ACHN (cell line): ENCODE measurements around the gene EMC10.
"Not testable (repeated sequence)": the region's sequence is repeated elsewhere in the genome, so short reads cannot be mapped to it uniquely, and the experiment has no call there.

Experiments used
- DNase-seq: peaks from one replicate; pipeline ENCODE4 v3.0.0-alpha.2; 2015
- in situ Hi-C: cut with HindIII; loops from 2 replicates; pipeline ENCODE4 v1.10.0; 2017; ENCODE audit warnings: low sequenced_read_pairs, low pct_ligation_motif_present, low pct_unique_long_range_greater_than_20kb

EMC10 gene

GRCh38 chr19:50473336-50473735 lies 3.0 kb upstream of the EMC10 start:
- in situ Hi-C loops: not testable (repeated sequence)
- peak; percentile 14 for DNase-seq

DNA sequence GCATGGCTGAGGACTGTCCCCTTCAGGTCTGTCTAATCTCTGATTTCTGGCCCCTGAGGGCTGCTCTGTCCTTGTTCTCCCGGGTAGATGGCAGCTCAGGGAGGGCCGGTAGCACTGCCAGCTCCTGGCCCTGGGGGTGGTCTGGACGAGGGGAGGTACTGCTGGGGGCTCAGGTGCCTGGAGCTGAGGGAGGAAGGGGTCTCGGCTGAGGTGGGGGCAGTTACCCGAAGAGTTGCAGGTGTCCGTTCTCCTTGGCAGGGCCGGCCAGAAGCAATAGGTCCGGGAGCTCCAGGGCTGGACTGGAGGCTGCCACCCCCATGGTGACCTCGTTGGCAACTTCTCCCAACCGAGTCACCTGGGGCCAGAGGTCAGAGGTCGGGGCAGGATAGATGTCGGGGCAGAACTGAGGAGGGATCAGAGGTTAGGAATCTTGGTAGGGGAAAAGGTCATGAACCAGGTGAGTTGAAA lies 1.2 kb upstream of the EMC10 start:
- in situ Hi-C loops: no loop called here
- no peak for DNase-seq

DNA sequence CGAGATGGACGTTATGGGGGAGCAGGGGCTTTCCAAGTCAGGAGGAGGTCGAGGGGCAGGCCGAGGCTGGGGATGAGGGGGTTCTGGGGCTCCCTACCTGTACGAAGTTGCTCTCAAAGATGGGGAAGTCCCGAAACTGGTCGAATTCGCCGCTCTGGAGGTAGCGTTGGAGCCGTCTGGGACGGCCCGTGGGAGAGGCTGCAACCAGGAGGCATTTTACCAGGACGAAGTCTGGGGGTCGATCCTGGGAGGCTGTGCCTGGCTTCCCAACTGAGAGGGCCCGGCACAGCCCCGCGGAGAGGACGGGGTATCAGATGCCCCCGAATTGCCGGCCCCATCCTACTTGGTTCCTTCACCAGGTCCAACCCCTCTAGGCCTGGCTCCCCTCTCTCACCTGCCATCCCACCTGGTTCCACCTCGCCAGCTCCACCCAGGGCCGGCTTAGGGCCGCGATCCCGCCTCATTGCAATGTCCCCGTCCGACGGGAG lies 527 bp upstream of the EMC10 start:
- in situ Hi-C loops: no loop called here

GRCh38 chr19:50476907-50477238 lies 566 bp downstream of the EMC10 start:
- in situ Hi-C loops: no loop called here
- DNase-seq: no peak

More for the DNA sequence above, 527 bp upstream of the EMC10 start:
- DNase-seq: no peak

- in situ Hi-C loops: no loop called here
Measured at GRCh38 chr19:50477751-50478515, 1.6 kb downstream of the EMC10 start.

DNA sequence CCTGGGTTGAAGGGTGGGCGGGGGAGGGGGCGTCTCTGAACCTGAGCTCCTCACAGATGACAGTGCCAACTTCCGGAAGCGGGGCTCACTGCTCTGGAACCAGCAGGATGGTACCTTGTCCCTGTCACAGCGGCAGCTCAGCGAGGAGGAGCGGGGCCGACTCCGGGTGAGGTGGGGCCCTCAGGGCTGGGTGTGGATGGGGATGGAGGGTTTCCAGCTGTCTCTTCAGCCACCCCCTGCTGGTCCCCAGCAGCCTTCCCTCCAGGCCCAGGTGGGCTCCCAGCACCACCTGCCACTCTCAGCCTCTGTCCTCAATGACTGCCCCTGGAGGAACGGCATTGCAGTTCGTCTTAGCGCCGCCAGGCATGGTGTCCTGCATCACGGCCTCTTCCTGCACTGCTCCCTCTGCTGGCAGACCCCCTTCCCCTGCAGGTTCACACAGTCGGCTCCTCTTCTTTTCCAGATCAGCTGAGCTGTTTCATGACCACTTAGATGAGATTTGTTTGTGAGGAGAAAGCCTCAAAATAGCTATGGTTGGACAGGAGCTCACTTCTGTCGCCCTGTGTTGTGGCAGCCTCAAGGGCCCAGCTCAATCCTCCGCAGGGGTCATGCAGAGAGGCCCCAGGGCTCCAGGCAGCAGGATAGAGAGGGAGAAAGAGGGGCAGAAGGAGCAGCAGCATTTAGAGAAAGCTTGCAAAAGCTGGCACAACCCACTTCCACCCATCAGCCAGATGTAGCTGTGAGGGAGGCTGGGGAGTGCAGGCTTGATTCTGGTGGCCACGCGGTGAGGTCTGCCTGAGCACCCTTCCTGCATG lies 2.8 kb downstream of the EMC10 start:
- DNase-seq: no peak
- in situ Hi-C loops: no loop called here

More at GRCh38 chr19:50477751-50478515, 1.6 kb downstream of the EMC10 start:
- DNase-seq: no peak

DNA sequence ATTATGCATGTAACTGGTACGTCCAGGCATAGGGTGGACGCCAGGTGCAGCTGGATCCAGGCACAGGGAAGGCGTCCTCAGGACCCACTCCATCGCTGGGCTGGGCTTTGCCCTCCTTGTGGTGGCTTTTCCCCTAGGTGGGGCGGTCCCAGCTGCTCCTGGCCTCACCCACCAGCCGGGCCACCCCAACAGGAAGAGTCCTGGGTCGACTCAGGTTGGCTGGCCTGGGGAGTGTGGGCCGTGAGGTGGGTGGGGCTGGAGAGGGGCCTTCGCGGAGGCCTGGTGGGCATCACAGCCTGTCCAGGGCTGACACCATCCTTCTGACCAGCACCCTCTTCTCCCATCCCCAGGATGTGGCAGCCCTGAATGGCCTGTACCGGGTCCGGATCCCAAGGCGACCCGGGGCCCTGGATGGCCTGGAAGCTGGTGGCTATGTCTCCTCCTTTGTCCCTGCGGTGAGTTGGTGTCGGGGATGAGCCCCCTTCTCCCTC lies 3.5 kb downstream of the EMC10 start:
- DNase-seq: no peak
- in situ Hi-C loops: no loop called here

GRCh38 chr19:50480281-50481111 lies 4.2 kb downstream of the EMC10 start:
- in situ Hi-C loops: no loop called here
- no peak for DNase-seq

GRCh38 chr19:50481351-50482149 lies 5.2 kb downstream of the EMC10 start:
- no peak for DNase-seq
- in situ Hi-C loops: no loop called here

GRCh38 chr19:50482271-50482855 lies 6.1 kb downstream of the EMC10 start:
- in situ Hi-C loops: no loop called here

GRCh38 chr19:50482916-50483315 lies 6.6 kb downstream of the EMC10 start:
- no peak for DNase-seq
- in situ Hi-C loops: no loop called here

More at GRCh38 chr19:50482271-50482855, 6.1 kb downstream of the EMC10 start:
- no peak for DNase-seq

GRCh38 chr19:50485284-50485955 lies 9.1 kb downstream of the EMC10 start:
- DNase-seq: no peak
- in situ Hi-C loops: no loop called here

DNA sequence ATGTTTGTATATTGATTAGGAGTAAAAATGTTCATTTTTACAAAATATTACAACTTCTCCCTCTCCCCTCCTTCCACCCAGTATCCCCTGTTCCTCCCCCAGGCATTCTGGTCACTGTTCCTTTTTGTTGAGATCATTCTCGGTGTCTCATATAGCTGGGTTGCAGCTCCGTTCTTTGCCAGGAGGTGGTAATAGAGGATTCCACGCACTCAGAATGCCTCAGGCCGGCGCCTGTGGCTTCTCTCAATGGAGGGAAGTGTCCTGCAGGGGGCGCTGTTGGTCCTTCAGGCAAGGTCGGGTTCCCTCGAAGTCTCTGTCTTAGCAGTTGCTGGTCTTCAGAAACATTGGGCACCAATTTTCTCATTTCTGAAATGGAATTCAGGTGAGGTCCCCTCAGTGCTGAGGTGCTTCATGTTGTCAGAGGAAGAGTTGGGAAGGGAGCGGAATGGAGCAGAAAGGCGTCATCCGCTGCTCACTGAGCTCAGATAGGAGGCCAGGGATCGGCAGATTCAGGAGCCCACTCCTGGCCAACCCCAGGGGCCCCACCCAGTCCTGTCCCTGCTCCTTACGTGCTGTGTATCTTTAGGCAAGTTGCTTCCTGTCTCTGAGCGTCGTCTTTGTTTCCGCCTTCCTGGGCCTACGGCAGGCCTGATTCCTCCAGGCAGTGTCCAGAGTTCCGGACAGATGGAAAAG lies 10.7 kb downstream of the EMC10 start:
- DNase-seq: peak; percentile 44
- in situ Hi-C loops: no loop called here

DNA sequence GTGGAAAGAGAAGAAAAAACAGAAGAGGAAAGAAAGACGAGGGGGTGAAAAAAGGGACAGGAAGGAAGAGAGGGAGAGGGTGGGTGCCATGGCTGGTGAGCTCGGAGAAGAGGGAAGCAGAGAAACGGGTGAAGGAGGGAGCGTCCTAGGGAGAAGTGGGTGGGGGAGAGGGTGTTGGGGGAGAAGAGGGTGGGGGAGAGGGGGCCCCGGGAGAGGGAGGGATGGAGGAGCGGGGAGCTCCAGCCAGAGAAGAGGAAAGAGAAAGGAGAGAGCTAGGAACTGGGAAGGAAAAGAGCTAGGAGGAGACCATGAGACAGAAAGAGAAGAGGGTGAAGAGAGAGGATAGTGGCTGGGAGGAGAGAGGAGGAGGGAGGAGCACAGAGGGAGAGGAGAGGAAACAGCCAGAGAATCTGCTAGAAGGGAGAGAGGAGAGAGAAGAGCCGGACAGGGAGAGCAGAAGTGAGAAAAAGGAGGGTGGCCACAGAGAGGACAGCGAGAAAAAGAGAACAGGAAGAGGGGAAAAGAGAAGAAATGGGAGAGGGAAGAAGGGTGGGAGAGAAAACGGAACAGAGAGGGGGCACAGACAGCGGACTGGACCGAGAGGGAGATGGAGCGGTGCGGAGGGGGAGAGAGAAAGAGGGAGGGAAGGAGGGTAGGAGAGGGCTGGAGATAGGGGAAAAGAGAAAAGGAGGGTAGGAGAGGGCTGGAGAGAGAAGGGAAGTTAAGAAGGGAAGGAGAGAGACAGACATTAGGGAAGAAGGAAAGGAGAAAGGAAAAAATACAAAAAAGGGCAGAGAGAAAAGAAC lies 12.3 kb downstream of the EMC10 start:
- no peak for DNase-seq

GRCh38 chr19:50489461-50490011 lies 13.2 kb downstream of the EMC10 start:
- in situ Hi-C loops: no loop called here
- DNase-seq: no peak

More for the DNA sequence above, 12.3 kb downstream of the EMC10 start:
- in situ Hi-C loops: no loop called here
